K562 (cell line): Measurements from ENCODE around the gene PRF1. TPM values are rescaled to one million over a fixed set of nuclear protein-coding genes. Genes with fewer than 3 reads are reported as not detected.

ENCODE experiments used
- CREBBP ChIP-seq: IDR thresholded peaks from one replicate; pipeline ENCODE4 v1.6.1; 2012; ENCODE audit warnings: low read depth, mild to moderate bottlenecking, control low read depth, inconsistent platforms, low read length
- ILF3 ChIP-seq: fragments of 450-650 bp; IDR thresholded peaks from 2 replicates; pipeline ENCODE4 v1.6.1; 2018; ENCODE audit warnings: antibody characterized with exemption, mild to moderate bottlenecking, moderate library complexity, borderline replicate concordance
- LEF1 ChIP-seq: fragments of 450-650 bp; IDR thresholded peaks from 2 replicates; pipeline ENCODE4 v1.6.1; 2016; ENCODE audit warnings: mild to moderate bottlenecking
- MEF2A ChIP-seq: IDR thresholded peaks from 2 replicates; pipeline ENCODE4 v1.6.1; 2011; ENCODE audit warnings: low read depth, mild to moderate bottlenecking, low read length, moderate library complexity; ENCODE audit not compliant: control insufficient read depth
- NFRKB ChIP-seq: fragments of 450-650 bp; IDR thresholded peaks from 2 replicates; pipeline ENCODE4 v1.6.1; 2016; ENCODE audit warnings: low read depth
- PRMT5 ChIP-seq: sonication (generic); formaldehyde crosslinking; IDR thresholded peaks from 2 replicates; pipeline ENCODE4 v1.5.0; 2020; ENCODE audit warnings: missing genetic modification reagents
- RAD21 ChIP-seq, 2 experiments: fragments of 250-450 bp in 1 of 2; fragments of 450-650 bp in 1 of 2; sonication (Bioruptor Pico) in 1 of 2; formaldehyde crosslinking in 1 of 2; IDR thresholded peaks in 1 of 2; conservative IDR thresholded peaks in 1 of 2; 2 replicates each; pipeline versions ENCODE4 v1.4.0 to v1.8.0; 2020 to 2022; ENCODE audit warnings: mild to moderate bottlenecking in 2 of 2, moderate library complexity in 1 of 2
- ZNF143 ChIP-seq: sonication (generic); formaldehyde crosslinking; IDR thresholded peaks from 2 replicates; pipeline ENCODE4 v1.9.0; 2022; ENCODE audit warnings: mild to moderate bottlenecking, missing genetic modification reagents
- ZNF324 ChIP-seq: fragments of 250-450 bp; sonication (Bioruptor Pico); IDR thresholded peaks from 2 replicates; pipeline ENCODE4 v1.4.0; 2020; ENCODE audit warnings: mild to moderate bottlenecking
- ZNF436 ChIP-seq: fragments of 250-450, 450-650 bp; sonication (Bioruptor Pico); formaldehyde crosslinking; IDR thresholded peaks from 2 replicates; pipeline ENCODE4 v1.7.0; 2020; ENCODE audit warnings: mild to moderate bottlenecking
- ZNF695 ChIP-seq: fragments of 450-650 bp; formaldehyde crosslinking; IDR thresholded peaks from 2 replicates; pipeline ENCODE4 v1.4.0; 2020; ENCODE audit warnings: mild to moderate bottlenecking, moderate library complexity
- polyA plus RNA-seq, 8 experiments: library from polyadenylated mRNA; depleted of rRNA in 4 of 8; stranded (reverse) in 5 of 8; unstranded in 3 of 8; fragments of >200 nt; fragmentation: Nextera tagmentation in 2 of 8; fragmentation: Illumina TruSeq in 1 of 8; extraction: Ambion mirVana in 2 of 8; extraction: Trizol in 1 of 8; gene quantifications; 2 replicates each; pipeline versions ENCODE4 v1.2.1 to v1.2.3, GENCODE V29; 2011 to 2014; ENCODE audit warnings: inconsistent platforms in 1 of 8, missing spikeins in 1 of 8
- total RNA-seq, 7 experiments: library from RNA; depleted of rRNA in 6 of 7; stranded (reverse); fragments of >200 nt in 6 of 7; fragmentation: Illumina TruSeq in 2 of 7; extraction: Trizol in 2 of 7; gene quantifications; 2 replicates each; pipeline versions ENCODE4 v1.2.1 to v1.2.3, GENCODE V29; 2011 to 2021; ENCODE audit warnings: low replicate concordance in 1 of 7
- TF ChIP-seq, protein P1 (sequence below): fragments of 450-650 bp; IDR thresholded peaks from 2 replicates; pipeline ENCODE4 v1.6.1; 2016; ENCODE audit warnings: mild to moderate bottlenecking, moderate library complexity
- TF ChIP-seq, protein P2 (sequence below): fragments of 450-650 bp; IDR thresholded peaks from 2 replicates; pipeline ENCODE4 v1.6.1; 2016; ENCODE audit warnings: missing biosample characterization, missing genetic modification characterization
- TF ChIP-seq, protein P3 (sequence below), 2 experiments: IDR thresholded peaks; 2 replicates each; pipeline ENCODE4 v1.6.1; 2011; ENCODE audit warnings: borderline replicate concordance in 1 of 2, control low read depth in 1 of 2, low read depth in 1 of 2, low read length in 1 of 2, mild to moderate bottlenecking in 1 of 2, mixed read lengths in 1 of 2, moderate library complexity in 1 of 2; ENCODE audit not compliant: insufficient read depth in 1 of 2, insufficient read length in 1 of 2, poor library complexity in 1 of 2, severe bottlenecking in 1 of 2; ENCODE audit errors: extremely low read depth in 1 of 2

PRF1 gene
- total and polyA plus RNA-seq, 9 of the 15 experiments (the other 6 are each of a cell fraction or from before 2014, with no cell fraction given) = 3.8 to 8.6 (median 6.3) TPM

DNA sequence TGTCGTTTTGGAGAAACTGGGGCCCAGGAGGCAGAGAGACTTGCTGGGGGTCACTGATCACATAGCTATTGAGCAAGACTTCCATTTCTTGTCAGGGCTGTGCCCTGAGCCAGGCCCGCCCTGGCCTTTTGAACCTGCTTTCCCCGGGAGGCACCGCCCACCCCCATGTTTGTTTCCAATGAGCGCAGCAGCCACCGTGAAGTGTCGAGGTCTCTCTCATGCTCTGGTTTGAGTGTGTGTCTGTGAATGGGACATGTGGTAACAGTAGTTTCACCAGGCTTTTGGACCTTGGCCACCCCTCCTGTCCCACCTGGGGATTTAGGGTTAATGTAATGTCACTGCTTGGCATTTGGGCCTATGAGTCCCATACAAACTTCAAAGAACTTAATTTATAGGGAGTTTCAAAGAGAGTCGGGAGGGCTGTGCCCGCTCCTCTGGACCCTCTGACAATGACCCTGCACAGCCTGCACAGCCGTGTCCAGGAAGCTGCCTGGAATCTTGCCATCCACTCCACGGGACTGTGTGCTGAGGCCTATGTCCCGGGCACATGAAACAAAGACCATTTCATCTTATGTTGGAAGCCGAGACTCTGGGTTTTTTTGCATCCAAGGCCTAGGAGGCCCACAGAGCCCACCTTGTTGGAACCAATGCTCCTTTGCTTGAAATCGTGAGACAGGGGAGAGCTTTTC lies 6.3 kb downstream of the PRF1 start (continued):
- TF ChIP-seq, protein P1, sequence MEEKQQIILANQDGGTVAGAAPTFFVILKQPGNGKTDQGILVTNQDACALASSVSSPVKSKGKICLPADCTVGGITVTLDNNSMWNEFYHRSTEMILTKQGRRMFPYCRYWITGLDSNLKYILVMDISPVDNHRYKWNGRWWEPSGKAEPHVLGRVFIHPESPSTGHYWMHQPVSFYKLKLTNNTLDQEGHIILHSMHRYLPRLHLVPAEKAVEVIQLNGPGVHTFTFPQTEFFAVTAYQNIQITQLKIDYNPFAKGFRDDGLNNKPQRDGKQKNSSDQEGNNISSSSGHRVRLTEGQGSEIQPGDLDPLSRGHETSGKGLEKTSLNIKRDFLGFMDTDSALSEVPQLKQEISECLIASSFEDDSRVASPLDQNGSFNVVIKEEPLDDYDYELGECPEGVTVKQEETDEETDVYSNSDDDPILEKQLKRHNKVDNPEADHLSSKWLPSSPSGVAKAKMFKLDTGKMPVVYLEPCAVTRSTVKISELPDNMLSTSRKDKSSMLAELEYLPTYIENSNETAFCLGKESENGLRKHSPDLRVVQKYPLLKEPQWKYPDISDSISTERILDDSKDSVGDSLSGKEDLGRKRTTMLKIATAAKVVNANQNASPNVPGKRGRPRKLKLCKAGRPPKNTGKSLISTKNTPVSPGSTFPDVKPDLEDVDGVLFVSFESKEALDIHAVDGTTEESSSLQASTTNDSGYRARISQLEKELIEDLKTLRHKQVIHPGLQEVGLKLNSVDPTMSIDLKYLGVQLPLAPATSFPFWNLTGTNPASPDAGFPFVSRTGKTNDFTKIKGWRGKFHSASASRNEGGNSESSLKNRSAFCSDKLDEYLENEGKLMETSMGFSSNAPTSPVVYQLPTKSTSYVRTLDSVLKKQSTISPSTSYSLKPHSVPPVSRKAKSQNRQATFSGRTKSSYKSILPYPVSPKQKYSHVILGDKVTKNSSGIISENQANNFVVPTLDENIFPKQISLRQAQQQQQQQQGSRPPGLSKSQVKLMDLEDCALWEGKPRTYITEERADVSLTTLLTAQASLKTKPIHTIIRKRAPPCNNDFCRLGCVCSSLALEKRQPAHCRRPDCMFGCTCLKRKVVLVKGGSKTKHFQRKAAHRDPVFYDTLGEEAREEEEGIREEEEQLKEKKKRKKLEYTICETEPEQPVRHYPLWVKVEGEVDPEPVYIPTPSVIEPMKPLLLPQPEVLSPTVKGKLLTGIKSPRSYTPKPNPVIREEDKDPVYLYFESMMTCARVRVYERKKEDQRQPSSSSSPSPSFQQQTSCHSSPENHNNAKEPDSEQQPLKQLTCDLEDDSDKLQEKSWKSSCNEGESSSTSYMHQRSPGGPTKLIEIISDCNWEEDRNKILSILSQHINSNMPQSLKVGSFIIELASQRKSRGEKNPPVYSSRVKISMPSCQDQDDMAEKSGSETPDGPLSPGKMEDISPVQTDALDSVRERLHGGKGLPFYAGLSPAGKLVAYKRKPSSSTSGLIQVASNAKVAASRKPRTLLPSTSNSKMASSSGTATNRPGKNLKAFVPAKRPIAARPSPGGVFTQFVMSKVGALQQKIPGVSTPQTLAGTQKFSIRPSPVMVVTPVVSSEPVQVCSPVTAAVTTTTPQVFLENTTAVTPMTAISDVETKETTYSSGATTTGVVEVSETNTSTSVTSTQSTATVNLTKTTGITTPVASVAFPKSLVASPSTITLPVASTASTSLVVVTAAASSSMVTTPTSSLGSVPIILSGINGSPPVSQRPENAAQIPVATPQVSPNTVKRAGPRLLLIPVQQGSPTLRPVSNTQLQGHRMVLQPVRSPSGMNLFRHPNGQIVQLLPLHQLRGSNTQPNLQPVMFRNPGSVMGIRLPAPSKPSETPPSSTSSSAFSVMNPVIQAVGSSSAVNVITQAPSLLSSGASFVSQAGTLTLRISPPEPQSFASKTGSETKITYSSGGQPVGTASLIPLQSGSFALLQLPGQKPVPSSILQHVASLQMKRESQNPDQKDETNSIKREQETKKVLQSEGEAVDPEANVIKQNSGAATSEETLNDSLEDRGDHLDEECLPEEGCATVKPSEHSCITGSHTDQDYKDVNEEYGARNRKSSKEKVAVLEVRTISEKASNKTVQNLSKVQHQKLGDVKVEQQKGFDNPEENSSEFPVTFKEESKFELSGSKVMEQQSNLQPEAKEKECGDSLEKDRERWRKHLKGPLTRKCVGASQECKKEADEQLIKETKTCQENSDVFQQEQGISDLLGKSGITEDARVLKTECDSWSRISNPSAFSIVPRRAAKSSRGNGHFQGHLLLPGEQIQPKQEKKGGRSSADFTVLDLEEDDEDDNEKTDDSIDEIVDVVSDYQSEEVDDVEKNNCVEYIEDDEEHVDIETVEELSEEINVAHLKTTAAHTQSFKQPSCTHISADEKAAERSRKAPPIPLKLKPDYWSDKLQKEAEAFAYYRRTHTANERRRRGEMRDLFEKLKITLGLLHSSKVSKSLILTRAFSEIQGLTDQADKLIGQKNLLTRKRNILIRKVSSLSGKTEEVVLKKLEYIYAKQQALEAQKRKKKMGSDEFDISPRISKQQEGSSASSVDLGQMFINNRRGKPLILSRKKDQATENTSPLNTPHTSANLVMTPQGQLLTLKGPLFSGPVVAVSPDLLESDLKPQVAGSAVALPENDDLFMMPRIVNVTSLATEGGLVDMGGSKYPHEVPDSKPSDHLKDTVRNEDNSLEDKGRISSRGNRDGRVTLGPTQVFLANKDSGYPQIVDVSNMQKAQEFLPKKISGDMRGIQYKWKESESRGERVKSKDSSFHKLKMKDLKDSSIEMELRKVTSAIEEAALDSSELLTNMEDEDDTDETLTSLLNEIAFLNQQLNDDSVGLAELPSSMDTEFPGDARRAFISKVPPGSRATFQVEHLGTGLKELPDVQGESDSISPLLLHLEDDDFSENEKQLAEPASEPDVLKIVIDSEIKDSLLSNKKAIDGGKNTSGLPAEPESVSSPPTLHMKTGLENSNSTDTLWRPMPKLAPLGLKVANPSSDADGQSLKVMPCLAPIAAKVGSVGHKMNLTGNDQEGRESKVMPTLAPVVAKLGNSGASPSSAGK = peak; percentile 79
- no peak for TF ChIP-seq MEF2A
- TF ChIP-seq RAD21 (CRISPR knock-in tag; conservative IDR thresholded peaks at IDR 0.05 in 1 of 2, IDR thresholded peaks at IDR 0.05 in 1 of 2) = no peak
- TF ChIP-seq ZNF436 (CRISPR knock-in tag) = no peak
- no peak for TF ChIP-seq ILF3
- TF ChIP-seq ZNF324 (CRISPR knock-in tag) = no peak
- TF ChIP-seq PRMT5 (CRISPR knock-in tag) = no peak
- TF ChIP-seq CREBBP = no peak
- TF ChIP-seq NFRKB = no peak
- TF ChIP-seq ZNF695 (CRISPR knock-in tag) = 0 out of 2 replicates have a peak, but pooled peaks have one; percentile 19
- TF ChIP-seq, protein P2, sequence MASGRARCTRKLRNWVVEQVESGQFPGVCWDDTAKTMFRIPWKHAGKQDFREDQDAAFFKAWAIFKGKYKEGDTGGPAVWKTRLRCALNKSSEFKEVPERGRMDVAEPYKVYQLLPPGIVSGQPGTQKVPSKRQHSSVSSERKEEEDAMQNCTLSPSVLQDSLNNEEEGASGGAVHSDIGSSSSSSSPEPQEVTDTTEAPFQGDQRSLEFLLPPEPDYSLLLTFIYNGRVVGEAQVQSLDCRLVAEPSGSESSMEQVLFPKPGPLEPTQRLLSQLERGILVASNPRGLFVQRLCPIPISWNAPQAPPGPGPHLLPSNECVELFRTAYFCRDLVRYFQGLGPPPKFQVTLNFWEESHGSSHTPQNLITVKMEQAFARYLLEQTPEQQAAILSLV (tag) = no peak
- TF ChIP-seq ZNF143 (CRISPR knock-in tag) = no peak
- peak; percentile 15; the same call in 1 of the 2 replicates for TF ChIP-seq LEF1
- TF ChIP-seq, protein P3, sequence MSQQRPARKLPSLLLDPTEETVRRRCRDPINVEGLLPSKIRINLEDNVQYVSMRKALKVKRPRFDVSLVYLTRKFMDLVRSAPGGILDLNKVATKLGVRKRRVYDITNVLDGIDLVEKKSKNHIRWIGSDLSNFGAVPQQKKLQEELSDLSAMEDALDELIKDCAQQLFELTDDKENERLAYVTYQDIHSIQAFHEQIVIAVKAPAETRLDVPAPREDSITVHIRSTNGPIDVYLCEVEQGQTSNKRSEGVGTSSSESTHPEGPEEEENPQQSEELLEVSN (IDR thresholded peaks at IDR 0.05; ENCODE audit: borderline replicate concordance in 1 of 2, extremely low read depth in 1 of 2, insufficient read depth in 1 of 2, insufficient read length in 1 of 2, low read depth in 1 of 2, low read length in 1 of 2, poor library complexity in 1 of 2, severe bottlenecking in 1 of 2) = peak; percentile 16 to 69
